Uterus (tissue), 2 donors: ENCODE data around the gene USP9X.
"Not testable (repeated sequence)": the region's sequence is repeated elsewhere in the genome, so short reads cannot be mapped to it uniquely, and the experiment has no call there.

ENCODE experiments used
- CTCF ChIP-seq, 4 experiments: fragments of 200-600 bp in 2 of 4; fragments of 450-650 bp in 2 of 4; sonication (generic) in 2 of 4; IDR thresholded peaks; one replicate each; pipeline ENCODE4 v1.5.1; 2016 to 2019; ENCODE audit warnings: antibody characterized with exemption in 4 of 4, mild to moderate bottlenecking in 2 of 4, moderate library complexity in 1 of 4
- POLR2A ChIP-seq, 2 donors: fragments of 450-650 bp; IDR thresholded peaks; one replicate each; pipeline ENCODE4 v1.6.1; 2016; ENCODE audit warnings: antibody characterized with exemption in 2 of 2, mild to moderate bottlenecking in 1 of 2, moderate library complexity in 1 of 2

GRCh38 chrX:41151726-41152125, 66.5 kb downstream of the USP9X start:
- not testable (repeated sequence) for TF ChIP-seq CTCF, POLR2A (IDR thresholded peaks at IDR 0.05)
